Measurements from ENCODE around the gene ZDHHC20.
A peak's percentile ranks its signal among the peaks of the same experiment; 100 is the strongest.

ZDHHC20 gene

GRCh38 chr13:21465710-21466160 is 6.6 kb upstream of the ZDHHC20 start:
- no peak for DNase-seq
- TF ChIP-seq CTCF (IDR thresholded peaks at IDR 0.05; ENCODE audit: low read depth, low read length) = no peak
- no peak overlapping the region for H3K4me3 ChIP-seq (ENCODE audit: low read depth, low read length)
- no peaks in the 10 kb centered on the region for H3K27me3 ChIP-seq
- H3K9me3 ChIP-seq = no peaks in the 10 kb centered on the region
- no peaks in the 10 kb centered on the region for H3K4me1 ChIP-seq
- H3K36me3 ChIP-seq = no peaks in the 10 kb centered on the region

- no peak for DNase-seq
- H3K9me3 ChIP-seq = no peaks in the 10 kb centered on the region
- H3K36me3 ChIP-seq = no peaks in the 10 kb centered on the region
- no peak overlapping the region for H3K4me3 ChIP-seq (ENCODE audit: low read depth, low read length)
- H3K27me3 ChIP-seq = no peaks in the 10 kb centered on the region
- no peak for TF ChIP-seq CTCF (IDR thresholded peaks at IDR 0.05; ENCODE audit: low read depth, low read length)
- H3K4me1 ChIP-seq = no peaks in the 10 kb centered on the region
These were observed 4.3 kb upstream of the ZDHHC20 start for GRCh38 chr13:21463424-21463823.

- no peak for TF ChIP-seq CTCF (IDR thresholded peaks at IDR 0.05; ENCODE audit: low read depth, low read length)
- Histone ChIP-seq H3K9me3 (no peaks in the 10 kb centered on the region), H3K4me1 (peaks cover 6% of the 10 kb centered on the region), H3K27me3 (no peaks in the 10 kb centered on the region), H3K4me3 (ENCODE audit: low read depth, low read length) (no peak overlapping the region), H3K36me3 (no peaks in the 10 kb centered on the region)
- DNase-seq = no peak
These were observed 2.0 kb upstream of the ZDHHC20 start for GRCh38 chr13:21461131-21461530.

GRCh38 chr13:21458451-21458812 is 671 bp downstream of the ZDHHC20 start:
- Histone ChIP-seq H3K4me1 (peaks cover 6% of the 10 kb centered on the region), H3K36me3 (no peaks in the 10 kb centered on the region), H3K4me3 (ENCODE audit: low read depth, low read length) (peak overlapping the region; percentile 74), H3K27me3 (no peaks in the 10 kb centered on the region), H3K9me3 (no peaks in the 10 kb centered on the region)
- TF ChIP-seq CTCF (IDR thresholded peaks at IDR 0.05; ENCODE audit: low read depth, low read length) = no peak
- DNase-seq = peak; percentile 35

- H3K4me3 ChIP-seq (ENCODE audit: low read depth, low read length) = no peak overlapping the region
- peaks cover 6% of the 10 kb centered on the region for H3K4me1 ChIP-seq
- no peak for TF ChIP-seq CTCF (IDR thresholded peaks at IDR 0.05; ENCODE audit: low read depth, low read length)
- no peaks in the 10 kb centered on the region for H3K27me3 ChIP-seq
- no peaks in the 10 kb centered on the region for H3K9me3 ChIP-seq
- DNase-seq = no peak
- no peaks in the 10 kb centered on the region for H3K36me3 ChIP-seq
These were observed 5.6 kb downstream of the ZDHHC20 start for GRCh38 chr13:21453387-21454081.

- DNase-seq = no peak
- Histone ChIP-seq H3K27me3 (no peaks in the 10 kb centered on the region), H3K36me3 (no peaks in the 10 kb centered on the region), H3K4me3 (ENCODE audit: low read depth, low read length) (no peak overlapping the region), H3K9me3 (no peaks in the 10 kb centered on the region), H3K4me1 (no peaks in the 10 kb centered on the region)
- TF ChIP-seq CTCF (IDR thresholded peaks at IDR 0.05; ENCODE audit: low read depth, low read length) = no peak
These were observed 8.2 kb downstream of the ZDHHC20 start for GRCh38 chr13:21450936-21451335.

All from BE2C (cell line).